IPS DF 6.9 (cell line): ENCODE data around the gene GALNT18.

Experiments
- DNase-seq: peaks from one replicate; pipeline ENCODE4 v3.0.0-alpha.2; 2013; ENCODE audit warnings: low read depth, low spot score
- H3K27ac ChIP-seq: one replicate; pipeline ENCODE4 v1.5.1; 2013; ENCODE audit warnings: low read length, control low read depth
- H3K27me3 ChIP-seq: 2 replicates; pipeline ENCODE4 v1.6.1; 2013; ENCODE audit warnings: mild to moderate bottlenecking, low read length; ENCODE audit not compliant: control insufficient read depth, insufficient read depth
- H3K36me3 ChIP-seq: 2 replicates; pipeline ENCODE4 v1.6.1; 2013; ENCODE audit warnings: low read length; ENCODE audit not compliant: control insufficient read depth, insufficient read depth
- H3K4me1 ChIP-seq: 2 replicates; pipeline ENCODE4 v1.6.1; 2013; ENCODE audit warnings: low read length; ENCODE audit not compliant: control insufficient read depth, insufficient read depth
- H3K4me3 ChIP-seq: 2 replicates; pipeline ENCODE4 v1.5.1; 2013; ENCODE audit warnings: mild to moderate bottlenecking, low read length
- H3K9me3 ChIP-seq: 2 replicates; pipeline ENCODE4 v1.6.1; 2013; ENCODE audit warnings: low read length, inconsistent platforms; ENCODE audit not compliant: control insufficient read depth, insufficient read depth
- WGBS: extraction: QIAGEN DNeasy Blood & Tissue Kit; methylation state at CpG from one replicate; pipeline ENCODE4 v1.1.7; 2013; ENCODE audit warnings: mixed read lengths, missing lambda C conversion rate; ENCODE audit not compliant: insufficient read length, insufficient coverage; 5-methylcytosine and 5-hydroxymethylcytosine counted together

Gene GALNT18

DNA sequence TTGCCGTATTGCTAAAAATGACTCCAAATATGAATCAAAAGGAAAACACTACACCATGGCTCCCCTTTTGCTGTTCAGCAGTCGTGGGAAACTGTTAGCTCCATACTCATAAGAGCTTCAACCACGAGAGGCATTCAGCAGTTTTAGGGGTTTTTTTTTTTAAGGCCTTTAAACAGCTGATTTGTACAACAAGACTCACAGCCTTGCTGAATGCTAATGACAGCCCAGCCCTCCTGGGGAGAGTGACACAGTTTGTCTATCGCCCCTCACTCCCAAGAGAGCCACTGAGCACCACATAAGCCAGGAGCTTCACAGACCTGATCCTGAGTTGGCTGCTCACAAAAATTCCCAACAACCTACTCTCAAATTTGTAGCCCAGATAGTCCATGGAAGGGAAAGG, 32.4 kb downstream of the GALNT18 start:
- no peaks in the 10 kb centered on the region; the same call in 1 of the 2 replicates for H3K9me3 ChIP-seq
- H3K27me3 ChIP-seq = no peaks in the 10 kb centered on the region
- no CpG with 5 or more reads among the region's 4 CpGs for WGBS
- H3K36me3 ChIP-seq = no peaks in the 10 kb centered on the region
- no peak overlapping the region for H3K27ac ChIP-seq
- no peak for DNase-seq
- no peaks in the 10 kb centered on the region; the same call in 1 of the 2 replicates for H3K4me1 ChIP-seq
- H3K4me3 ChIP-seq = no peak overlapping the region

GRCh38 chr11:11588891-11589290, 32.9 kb downstream of the GALNT18 start:
- no CpG with 5 or more reads among the region's 1 CpG for WGBS
- Histone ChIP-seq H3K27ac (no peak overlapping the region), H3K4me1 (no peaks in the 10 kb centered on the region; the same call in 1 of the 2 replicates), H3K9me3 (no peaks in the 10 kb centered on the region; the same call in 1 of the 2 replicates), H3K27me3 (no peaks in the 10 kb centered on the region), H3K36me3 (no peaks in the 10 kb centered on the region), H3K4me3 (no peak overlapping the region)
- DNase-seq = no peak

- no peak for DNase-seq
- H3K4me1 ChIP-seq = no peaks in the 10 kb centered on the region; the same call in 1 of the 2 replicates
- no peaks in the 10 kb centered on the region for H3K27me3 ChIP-seq
- no peak overlapping the region for H3K4me3 ChIP-seq
- WGBS = no CpG with 5 or more reads among the region's 2 CpGs
- no peaks in the 10 kb centered on the region for H3K36me3 ChIP-seq
- no peaks in the 10 kb centered on the region; the same call in 1 of the 2 replicates for H3K9me3 ChIP-seq
- no peak overlapping the region for H3K27ac ChIP-seq
Observed at GRCh38 chr11:11588243-11588642, 33.6 kb downstream of the GALNT18 start.

- Histone ChIP-seq H3K9me3 (no peaks in the 10 kb centered on the region; the same call in 1 of the 2 replicates), H3K4me1 (no peaks in the 10 kb centered on the region; the same call in 1 of the 2 replicates), H3K4me3 (no peak overlapping the region), H3K27me3 (no peaks in the 10 kb centered on the region), H3K36me3 (no peaks in the 10 kb centered on the region), H3K27ac (no peak overlapping the region)
- no CpG with 5 or more reads among the region's 4 CpGs for WGBS
- no peak for DNase-seq
Observed at GRCh38 chr11:11587122-11587521, 34.7 kb downstream of the GALNT18 start.

DNA sequence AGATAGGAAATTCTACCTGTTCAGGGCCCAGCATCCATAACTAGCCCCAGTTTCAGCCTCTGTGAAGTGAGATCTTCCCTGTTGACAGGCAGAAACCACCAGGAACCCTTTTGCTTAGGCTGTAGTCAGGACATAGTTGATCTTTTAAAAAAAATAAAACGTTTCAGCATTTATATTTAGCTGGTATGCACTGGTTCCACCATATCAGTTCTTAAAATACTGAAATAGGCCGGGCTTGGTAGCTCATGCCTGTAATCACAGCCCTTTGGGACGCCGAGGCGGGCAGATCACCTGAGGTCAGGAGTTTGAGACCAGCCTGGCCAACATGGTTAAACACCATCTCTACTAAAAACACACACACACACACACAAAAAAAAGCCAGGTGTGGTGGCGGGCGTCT, 35.3 kb downstream of the GALNT18 start:
- Histone ChIP-seq H3K9me3 (no peaks in the 10 kb centered on the region; the same call in 1 of the 2 replicates), H3K36me3 (no peaks in the 10 kb centered on the region), H3K4me1 (no peaks in the 10 kb centered on the region; the same call in 1 of the 2 replicates), H3K27me3 (no peaks in the 10 kb centered on the region), H3K4me3 (no peak overlapping the region), H3K27ac (no peak overlapping the region)
- no CpG with 5 or more reads among the region's 7 CpGs for WGBS
- no peak for DNase-seq

DNA sequence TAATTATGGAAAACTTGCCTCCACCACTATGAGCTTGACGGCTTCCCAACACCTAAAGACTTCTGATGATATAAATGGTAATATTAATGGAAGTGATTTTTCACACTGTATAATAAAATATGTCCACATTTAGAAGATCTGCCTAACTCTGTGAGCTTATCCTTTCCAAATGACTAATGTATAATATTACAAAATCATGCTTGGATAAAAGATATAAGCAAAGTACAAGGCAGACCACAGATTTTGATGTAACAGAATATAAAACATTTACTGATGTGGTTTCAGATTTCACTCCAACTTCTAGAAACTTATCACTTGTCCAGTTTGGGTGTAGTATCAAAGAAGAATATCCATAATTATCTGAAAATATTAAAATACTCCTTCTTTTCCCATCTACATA, 36.9 kb downstream of the GALNT18 start:
- no CpG with 5 or more reads among the region's 1 CpG for WGBS
- H3K27ac ChIP-seq = no peak overlapping the region
- H3K4me3 ChIP-seq = no peak overlapping the region
- no peaks in the 10 kb centered on the region for H3K36me3 ChIP-seq
- H3K27me3 ChIP-seq = no peaks in the 10 kb centered on the region
- H3K4me1 ChIP-seq = no peaks in the 10 kb centered on the region; the same call in 1 of the 2 replicates
- no peaks in the 10 kb centered on the region; the same call in 1 of the 2 replicates for H3K9me3 ChIP-seq
- DNase-seq = no peak

DNA sequence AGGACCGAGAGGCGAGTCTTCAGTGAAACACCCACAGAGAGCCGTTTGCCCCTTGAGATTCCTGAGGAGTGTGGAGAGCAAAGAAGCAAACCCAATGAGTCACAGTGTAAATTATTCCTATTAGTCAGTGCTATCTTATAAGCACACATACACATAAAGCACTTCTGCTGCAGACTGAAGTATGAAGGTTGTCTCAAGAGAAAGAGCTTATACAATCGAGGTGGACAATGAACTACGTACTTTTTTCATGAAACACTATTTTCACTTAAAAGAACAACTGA, 37.3 kb downstream of the GALNT18 start:
- H3K36me3 ChIP-seq = no peaks in the 10 kb centered on the region
- DNase-seq = no peak
- H3K4me3 ChIP-seq = no peak overlapping the region
- WGBS = no CpG with 5 or more reads among the region's 5 CpGs
- no peaks in the 10 kb centered on the region; the same call in 1 of the 2 replicates for H3K9me3 ChIP-seq
- H3K27me3 ChIP-seq = no peaks in the 10 kb centered on the region
- H3K4me1 ChIP-seq = no peaks in the 10 kb centered on the region; the same call in 1 of the 2 replicates
- no peak overlapping the region for H3K27ac ChIP-seq

DNA sequence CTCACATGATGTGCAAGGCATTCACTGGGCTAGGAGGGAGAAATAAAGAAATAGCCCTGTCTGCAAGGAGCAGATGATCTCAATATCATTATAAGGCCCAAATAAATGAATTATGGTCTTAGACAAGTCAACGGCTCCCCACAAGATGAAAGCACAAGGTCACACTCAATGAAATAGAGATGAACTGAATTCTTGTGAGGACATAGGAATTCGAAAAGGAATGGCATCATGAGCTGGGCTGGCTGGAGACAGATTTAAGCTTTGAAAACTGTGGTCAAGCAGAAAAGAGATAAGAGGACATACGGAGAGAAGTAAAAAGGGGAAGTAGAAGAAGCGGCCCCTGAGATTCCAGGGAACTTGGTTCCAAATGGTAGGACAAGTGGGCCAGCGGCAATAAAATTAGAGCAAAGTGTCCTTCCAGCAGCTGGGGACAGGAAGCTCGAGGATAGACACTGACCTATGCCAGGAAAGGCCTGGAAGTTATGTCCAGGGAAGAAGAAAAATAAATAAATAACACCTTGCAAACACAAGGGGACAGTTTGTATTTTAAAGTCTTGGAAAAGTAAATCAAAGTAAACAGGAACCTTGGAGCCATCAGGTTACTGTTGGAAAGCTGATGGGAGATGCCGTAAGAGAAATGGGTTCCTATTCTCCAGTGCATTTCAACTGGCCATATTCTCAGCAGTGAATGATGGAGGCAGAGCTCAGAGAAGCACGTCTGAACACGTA, 37.8 kb downstream of the GALNT18 start:
- peaks cover 1% of the 10 kb centered on the region; the same call in 1 of the 2 replicates for H3K4me1 ChIP-seq
- H3K9me3 ChIP-seq = no peaks in the 10 kb centered on the region; the same call in 1 of the 2 replicates
- no peak for DNase-seq
- no peaks in the 10 kb centered on the region for H3K27me3 ChIP-seq
- H3K4me3 ChIP-seq = no peak overlapping the region
- no peaks in the 10 kb centered on the region for H3K36me3 ChIP-seq
- no peak overlapping the region for H3K27ac ChIP-seq
- WGBS = no CpG with 5 or more reads among the region's 9 CpGs

- H3K9me3 ChIP-seq = no peaks in the 10 kb centered on the region; the same call in 1 of the 2 replicates
- no CpG with 5 or more reads among the region's 5 CpGs for WGBS
- H3K27me3 ChIP-seq = no peaks in the 10 kb centered on the region
- DNase-seq = no peak
- no peaks in the 10 kb centered on the region for H3K36me3 ChIP-seq
- no peak overlapping the region for H3K4me3 ChIP-seq
- H3K27ac ChIP-seq = no peak overlapping the region
- 0 out of 2 replicates have a peak, but pooled peaks cover 4% of the 10 kb centered on the region for H3K4me1 ChIP-seq
Observed at GRCh38 chr11:11582011-11582701, 39.6 kb downstream of the GALNT18 start.

- no peaks in the 10 kb centered on the region for H3K27me3 ChIP-seq
- H3K4me3 ChIP-seq = no peak overlapping the region
- no peaks in the 10 kb centered on the region for H3K36me3 ChIP-seq
- no peak overlapping the region for H3K27ac ChIP-seq
- no CpG with 5 or more reads among the region's 4 CpGs for WGBS
- 0 out of 2 replicates have a peak, but pooled peaks cover 4% of the 10 kb centered on the region for H3K4me1 ChIP-seq
- no peak for DNase-seq
- H3K9me3 ChIP-seq = no peaks in the 10 kb centered on the region; the same call in 1 of the 2 replicates
Observed at GRCh38 chr11:11581481-11581880, 40.3 kb downstream of the GALNT18 start.
